Measurements from ENCODE around the gene DNAJC30. TPM values are rescaled to one million over a fixed set of nuclear protein-coding genes. Genes with fewer than 3 reads are reported as not detected.

The DNAJC30 gene
- total RNA-seq, 2 experiments from 2014 or later: 5.9 to 13.7 TPM

DNA sequence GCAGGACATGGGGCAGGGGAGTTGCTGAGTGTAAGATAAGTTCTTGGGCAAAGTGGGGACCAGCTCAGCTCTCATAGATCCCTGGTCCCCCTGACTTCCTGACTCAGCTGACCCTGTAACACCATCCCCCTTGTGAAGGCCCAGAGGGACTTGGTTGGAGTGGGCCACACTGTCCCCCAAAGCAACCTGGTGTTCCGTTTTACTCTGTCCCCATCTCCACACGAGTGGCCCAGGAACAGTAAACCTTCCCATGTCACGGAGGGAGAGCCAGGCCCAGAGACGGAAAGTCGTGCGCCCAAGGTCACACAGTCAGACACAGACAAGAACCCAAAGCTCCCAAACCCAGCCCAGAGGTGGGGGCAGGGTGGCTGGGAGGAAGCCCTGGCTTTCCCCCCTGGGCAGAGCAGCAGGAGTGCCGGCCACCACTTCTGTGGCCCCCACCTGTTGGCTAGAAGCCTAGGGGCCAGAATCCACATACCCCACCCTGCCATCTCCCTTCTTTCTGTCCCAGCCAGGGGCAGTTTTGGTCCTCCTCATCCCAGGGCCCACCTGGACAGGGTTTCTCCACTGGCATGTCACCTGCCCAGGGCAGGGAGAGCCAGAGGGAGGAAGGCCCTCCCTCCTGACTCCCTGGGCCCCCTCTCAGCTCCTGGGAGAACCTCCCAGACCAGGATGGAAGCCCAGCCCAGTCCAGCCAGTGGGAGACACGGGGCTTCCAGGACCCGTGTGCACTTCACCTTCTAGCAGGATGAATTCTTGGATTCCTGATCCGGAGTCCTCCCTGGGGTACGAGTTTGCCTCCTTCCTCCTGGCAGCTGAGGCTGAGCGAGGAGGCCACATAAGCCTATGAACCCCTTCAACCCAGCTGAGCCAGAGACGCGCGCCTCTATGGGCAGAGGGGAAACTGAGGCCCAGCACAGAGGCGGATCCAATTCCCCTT is 36.2 kb downstream of the DNAJC30 start:
- no peaks in the 10 kb centered on the region for H3K9me3 ChIP-seq (ENCODE audit: low read length)
- H3K4me3 ChIP-seq (ENCODE audit: low read depth, low read length, poor library complexity, severe bottlenecking): no peak overlapping the region
- TF ChIP-seq CTCF (conservative IDR thresholded peaks at IDR 0.05; ENCODE audit: low read length) (no peak), EZH2phosphoT487 (IDR thresholded peaks at IDR 0.05; ENCODE audit: borderline replicate concordance, low read depth, low read length) (no peak)
- H3K9me2 ChIP-seq (ENCODE audit: insufficient read depth, low read length): no peaks in the 10 kb centered on the region
- no peak overlapping the region for H2AFZ ChIP-seq (ENCODE audit: low read length)
- H3K4me1 ChIP-seq (ENCODE audit: insufficient read depth, low read length, poor library complexity, severe bottlenecking): no peaks in the 10 kb centered on the region
- H3K27ac ChIP-seq (ENCODE audit: low read depth, low read length, poor library complexity, severe bottlenecking): no peak overlapping the region
- no peaks in the 10 kb centered on the region for H3K36me3 ChIP-seq (ENCODE audit: insufficient read depth, low read length)
- no peak for DNase-seq (ENCODE audit: low spot score)
- no peaks in the 10 kb centered on the region for H3K79me2 ChIP-seq (ENCODE audit: insufficient read depth, low read depth, low read length)
- CTCF ChIA-PET (ENCODE audit: unreplicated experiment): no interaction called here
- H4K20me1 ChIP-seq (ENCODE audit: insufficient read depth, low read length): no peaks in the 10 kb centered on the region
- intact Hi-C loops (cut with micrococcal nuclease; ENCODE audit: unreplicated experiment): no loop called here
- POLR2A ChIA-PET: interaction anchor here (1.0 to 1.3 kb wide), 2 partner anchors 17 to 28 kb away, joined by 3 to 4 read pairs; no protein-coding TSS in a partner anchor
- no TSS peak for BruUV-seq (replicated peaks)
- no peak overlapping the region for H3K4me2 ChIP-seq (ENCODE audit: low read length)

GRCh38 chr7:73645643-73646174 is 37.5 kb downstream of the DNAJC30 start:
- CTCF ChIA-PET (ENCODE audit: unreplicated experiment): no interaction called here
- Histone ChIP-seq H3K4me1 (ENCODE audit: insufficient read depth, low read length, poor library complexity, severe bottlenecking) (no peaks in the 10 kb centered on the region), H3K4me2 (ENCODE audit: low read length) (no peak overlapping the region), H3K36me3 (ENCODE audit: insufficient read depth, low read length) (no peaks in the 10 kb centered on the region), H3K79me2 (ENCODE audit: insufficient read depth, low read depth, low read length) (no peaks in the 10 kb centered on the region), H3K4me3 (ENCODE audit: low read depth, low read length, poor library complexity, severe bottlenecking) (no peak overlapping the region), H3K9me2 (ENCODE audit: insufficient read depth, low read length) (no peaks in the 10 kb centered on the region), H3K27ac (ENCODE audit: low read depth, low read length, poor library complexity, severe bottlenecking) (no peak overlapping the region), H2AFZ (ENCODE audit: low read length) (no peak overlapping the region), H4K20me1 (ENCODE audit: insufficient read depth, low read length) (no peaks in the 10 kb centered on the region), H3K9me3 (ENCODE audit: low read length) (0 out of 2 replicates have a peak, but pooled peaks cover 12% of the 10 kb centered on the region)
- intact Hi-C loops (cut with micrococcal nuclease; ENCODE audit: unreplicated experiment): loop anchor here (1.0 kb wide), 1 partner anchor 17 kb away; no protein-coding TSS in a partner anchor
- no TSS peak for BruUV-seq (replicated peaks)
- DNase-seq (ENCODE audit: low spot score): no peak
- POLR2A ChIA-PET: interaction anchor here (1.3 kb wide), 1 partner anchor 29 kb away, joined by 4 read pairs; no protein-coding TSS in a partner anchor
- no peak for TF ChIP-seq CTCF (conservative IDR thresholded peaks at IDR 0.05; ENCODE audit: low read length)
